ENCODE results near the gene TGM5. TPM values are rescaled to one million over a fixed set of nuclear protein-coding genes. Genes with fewer than 3 reads are reported as not detected.

TGM5 gene
- total RNA-seq, 2 donors from 2014 or later: not detected

DNA sequence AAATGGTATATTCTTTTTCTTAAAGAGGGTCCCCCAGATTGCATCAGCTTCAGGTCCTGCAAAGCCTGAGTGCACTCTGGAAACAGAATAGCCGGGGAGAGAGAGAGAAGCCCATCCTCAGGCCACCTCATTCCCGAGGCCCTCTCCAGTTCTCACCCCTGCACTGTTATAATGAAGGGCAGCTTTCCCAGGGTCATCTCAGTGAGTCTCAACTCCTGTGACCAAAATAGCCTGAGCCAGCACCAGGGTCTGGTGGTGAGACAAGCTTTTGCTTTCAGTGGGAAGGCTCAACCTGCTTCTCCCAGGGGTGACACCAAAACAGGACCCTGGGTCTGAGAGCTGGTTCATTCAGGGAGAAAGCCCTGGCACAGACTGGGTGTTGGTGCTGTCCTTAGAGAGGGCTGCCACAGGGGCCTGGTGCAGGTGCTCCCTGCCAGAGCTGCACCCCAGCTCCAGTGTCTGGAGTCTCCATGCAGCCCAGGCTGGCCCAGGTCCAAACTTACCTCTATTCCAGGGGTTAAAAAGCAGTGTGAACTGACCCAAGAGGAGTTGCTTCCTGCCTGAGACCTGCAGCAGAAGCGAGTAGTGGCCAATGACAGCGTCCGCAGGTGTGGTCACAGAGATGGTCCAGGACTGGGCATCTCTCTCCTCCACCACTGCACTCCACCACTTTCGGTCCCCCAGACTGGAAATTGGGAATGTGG is 52.0 kb downstream of the TGM5 start:
- no peak overlapping the region for H3K4me3 ChIP-seq
- H3K27me3 ChIP-seq (replicated peaks; ENCODE audit: insufficient read depth): no peaks in the 10 kb centered on the region
- TF ChIP-seq, protein P1, sequence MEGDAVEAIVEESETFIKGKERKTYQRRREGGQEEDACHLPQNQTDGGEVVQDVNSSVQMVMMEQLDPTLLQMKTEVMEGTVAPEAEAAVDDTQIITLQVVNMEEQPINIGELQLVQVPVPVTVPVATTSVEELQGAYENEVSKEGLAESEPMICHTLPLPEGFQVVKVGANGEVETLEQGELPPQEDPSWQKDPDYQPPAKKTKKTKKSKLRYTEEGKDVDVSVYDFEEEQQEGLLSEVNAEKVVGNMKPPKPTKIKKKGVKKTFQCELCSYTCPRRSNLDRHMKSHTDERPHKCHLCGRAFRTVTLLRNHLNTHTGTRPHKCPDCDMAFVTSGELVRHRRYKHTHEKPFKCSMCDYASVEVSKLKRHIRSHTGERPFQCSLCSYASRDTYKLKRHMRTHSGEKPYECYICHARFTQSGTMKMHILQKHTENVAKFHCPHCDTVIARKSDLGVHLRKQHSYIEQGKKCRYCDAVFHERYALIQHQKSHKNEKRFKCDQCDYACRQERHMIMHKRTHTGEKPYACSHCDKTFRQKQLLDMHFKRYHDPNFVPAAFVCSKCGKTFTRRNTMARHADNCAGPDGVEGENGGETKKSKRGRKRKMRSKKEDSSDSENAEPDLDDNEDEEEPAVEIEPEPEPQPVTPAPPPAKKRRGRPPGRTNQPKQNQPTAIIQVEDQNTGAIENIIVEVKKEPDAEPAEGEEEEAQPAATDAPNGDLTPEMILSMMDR (IDR thresholded peaks at IDR 0.05): no peak
- no peaks in the 10 kb centered on the region for H3K36me3 ChIP-seq
- DNase-seq (ENCODE audit: low spot score): no peak
- H3K9me3 ChIP-seq: no peaks in the 10 kb centered on the region
- no peaks in the 10 kb centered on the region for H3K4me1 ChIP-seq (ENCODE audit: control insufficient read depth in 1 of 2, low read depth in 2 of 2)
- no peak overlapping the region for H3K27ac ChIP-seq
- ATAC-seq (ENCODE audit: insufficient number of reproducible peaks, low FRiP score, low read depth): no peak

GRCh38 chr15:43214169-43214568 is 52.6 kb downstream of the TGM5 start:
- Histone ChIP-seq H3K36me3 (no peaks in the 10 kb centered on the region), H3K4me3 (no peak overlapping the region), H3K27ac (no peak overlapping the region), H3K27me3 (replicated peaks; ENCODE audit: insufficient read depth) (no peaks in the 10 kb centered on the region), H3K4me1 (ENCODE audit: control insufficient read depth in 1 of 2, low read depth in 2 of 2) (no peaks in the 10 kb centered on the region), H3K9me3 (no peaks in the 10 kb centered on the region)
- ATAC-seq (ENCODE audit: insufficient number of reproducible peaks, low FRiP score, low read depth) (no peak), DNase-seq (ENCODE audit: low spot score) (no peak)
- TF ChIP-seq, protein P1 (IDR thresholded peaks at IDR 0.05): no peak

DNA sequence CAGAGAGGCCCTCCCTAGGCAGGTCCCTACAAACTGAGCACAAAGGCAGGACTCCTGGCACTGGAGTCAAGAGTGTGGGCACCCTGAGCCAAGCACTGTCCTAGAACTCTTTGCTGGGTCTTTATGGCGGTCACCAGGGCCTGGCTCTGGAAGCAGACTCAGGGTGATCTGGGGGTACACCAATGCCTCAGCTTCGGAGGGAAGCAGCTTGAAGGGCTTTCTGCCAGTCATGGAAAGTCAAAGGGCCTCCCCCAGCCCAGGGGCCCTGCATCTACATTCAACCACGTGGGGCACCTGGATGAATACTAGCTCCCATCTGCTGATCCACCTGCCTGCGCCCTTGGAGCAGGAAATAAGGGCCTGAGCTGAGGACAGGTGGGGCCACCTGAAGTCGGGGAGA is 53.3 kb downstream of the TGM5 start:
- Histone ChIP-seq H3K4me1 (ENCODE audit: control insufficient read depth in 1 of 2, low read depth in 2 of 2) (no peaks in the 10 kb centered on the region), H3K4me3 (no peak overlapping the region), H3K36me3 (no peaks in the 10 kb centered on the region), H3K27me3 (replicated peaks; ENCODE audit: insufficient read depth) (no peaks in the 10 kb centered on the region), H3K27ac (no peak overlapping the region), H3K9me3 (no peaks in the 10 kb centered on the region)
- TF ChIP-seq, protein P1 (IDR thresholded peaks at IDR 0.05): no peak
- ATAC-seq (ENCODE audit: insufficient number of reproducible peaks, low FRiP score, low read depth) (no peak), DNase-seq (ENCODE audit: low spot score) (no peak)

GRCh38 chr15:43212951-43213350 is 53.8 kb downstream of the TGM5 start:
- H3K4me3 ChIP-seq: no peak overlapping the region
- no peaks in the 10 kb centered on the region for H3K27me3 ChIP-seq (replicated peaks; ENCODE audit: insufficient read depth)
- no peaks in the 10 kb centered on the region for H3K9me3 ChIP-seq
- TF ChIP-seq, protein P1 (IDR thresholded peaks at IDR 0.05): no peak
- no peaks in the 10 kb centered on the region for H3K4me1 ChIP-seq (ENCODE audit: control insufficient read depth in 1 of 2, low read depth in 2 of 2)
- no peak overlapping the region for H3K27ac ChIP-seq
- DNase-seq (ENCODE audit: low spot score) (no peak), ATAC-seq (ENCODE audit: insufficient number of reproducible peaks, low FRiP score, low read depth) (no peak)
- no peaks in the 10 kb centered on the region for H3K36me3 ChIP-seq

GRCh38 chr15:43212299-43212698 is 54.4 kb downstream of the TGM5 start:
- Histone ChIP-seq H3K27me3 (replicated peaks; ENCODE audit: insufficient read depth) (no peaks in the 10 kb centered on the region), H3K4me1 (ENCODE audit: control insufficient read depth in 1 of 2, low read depth in 2 of 2) (no peaks in the 10 kb centered on the region), H3K36me3 (no peaks in the 10 kb centered on the region), H3K27ac (no peak overlapping the region), H3K9me3 (no peaks in the 10 kb centered on the region), H3K4me3 (no peak overlapping the region)
- TF ChIP-seq, protein P1 (IDR thresholded peaks at IDR 0.05): no peak
- ATAC-seq (ENCODE audit: insufficient number of reproducible peaks, low FRiP score, low read depth) (no peak), DNase-seq (ENCODE audit: low spot score) (no peak)
